Upper lobe of left lung (tissue), 6 donors: ENCODE results near the gene MAP2K6. TPM values are rescaled to one million over a fixed set of nuclear protein-coding genes. Genes with fewer than 3 reads are reported as not detected.

Experiments
- ATAC-seq, 2 donors: fragments of 200-7000 bp; cut with Tn5 transposase; one replicate each; pipeline ENCODE4 v1.9.1; 2022; ENCODE audit warnings: mild to moderate bottlenecking in 2 of 2, moderate library complexity in 2 of 2; ENCODE audit not compliant: low FRiP score in 2 of 2
- DNase-seq, 2 donors: peaks; one replicate each; pipeline ENCODE4 v3.0.0-alpha.2; 2019 to 2020
- H3K27ac ChIP-seq, 4 donors: fragments of 200-600 bp; sonication (generic); one replicate each; pipeline ENCODE4 v1.5.1; 2016 to 2019
- H3K27me3 ChIP-seq, 4 donors: fragments of 200-600 bp; sonication (generic); one replicate each; pipeline ENCODE4 v1.5.1; 2017 to 2019
- H3K36me3 ChIP-seq, 4 donors: fragments of 200-600 bp; sonication (generic); one replicate each; pipeline ENCODE4 v1.5.1; 2016 to 2019
- H3K4me1 ChIP-seq, 4 donors: fragments of 200-600 bp; sonication (generic); one replicate each; pipeline ENCODE4 v1.5.1; 2018 to 2019
- H3K4me3 ChIP-seq, 4 donors: fragments of 200-600 bp; sonication (generic); one replicate each; pipeline ENCODE4 v1.5.1; 2017 to 2019; ENCODE audit warnings: mild to moderate bottlenecking in 2 of 4, moderate library complexity in 1 of 4
- H3K9me3 ChIP-seq, 4 donors: fragments of 200-600 bp; sonication (generic); one replicate each; pipeline ENCODE4 v1.5.1; 2018 to 2019
- EP300 ChIP-seq, 4 donors: sonication (generic); formaldehyde crosslinking; IDR thresholded peaks; one replicate each; pipeline ENCODE4 v1.5.1; 2017; ENCODE audit warnings: antibody characterized with exemption in 4 of 4, control low read depth in 2 of 4
- POLR2A ChIP-seq, 4 donors: fragments of 450-650 bp; IDR thresholded peaks; one replicate each; pipeline ENCODE4 v1.5.1; 2016 to 2017; ENCODE audit warnings: antibody characterized with exemption in 4 of 4, mild to moderate bottlenecking in 2 of 4
- POLR2AphosphoS5 ChIP-seq, 2 donors: sonication (generic); formaldehyde crosslinking; IDR thresholded peaks; one replicate each; pipeline ENCODE4 v1.5.1; 2017; ENCODE audit warnings: antibody characterized with exemption in 2 of 2
- WGBS, 2 donors: methylation state at CpG; one replicate each; pipeline ENCODE4 v1.1.5; 2017 to 2018; 5-methylcytosine and 5-hydroxymethylcytosine counted together
- total RNA-seq, 6 donors: library from RNA; depleted of rRNA in 4 of 6; stranded (reverse); fragments of >200 nt in 4 of 6; gene quantifications; one replicate each; pipeline versions ENCODE4 v1.1.0 to v1.2.1, GENCODE V29; 2016 to 2021
- TF ChIP-seq, protein P1 (sequence below), 6 experiments: fragments of 450-650 bp in 4 of 6; fragments of 200-600 bp in 2 of 6; sonication (generic) in 2 of 6; IDR thresholded peaks; one replicate each; pipeline ENCODE4 v1.5.1; 2016 to 2019; ENCODE audit warnings: antibody characterized with exemption in 6 of 6
- donor health status: DM: no; HTN: no; CAD: no; lungs with moderate emphysema.
- donor health status: DM: no; HTN: yes; CAD: no; lungs with severe emphysema.

MAP2K6 gene
- total RNA-seq, 6 donors from 2014 or later, result 0.33 to 16.8 (median 5.9) TPM

DNA sequence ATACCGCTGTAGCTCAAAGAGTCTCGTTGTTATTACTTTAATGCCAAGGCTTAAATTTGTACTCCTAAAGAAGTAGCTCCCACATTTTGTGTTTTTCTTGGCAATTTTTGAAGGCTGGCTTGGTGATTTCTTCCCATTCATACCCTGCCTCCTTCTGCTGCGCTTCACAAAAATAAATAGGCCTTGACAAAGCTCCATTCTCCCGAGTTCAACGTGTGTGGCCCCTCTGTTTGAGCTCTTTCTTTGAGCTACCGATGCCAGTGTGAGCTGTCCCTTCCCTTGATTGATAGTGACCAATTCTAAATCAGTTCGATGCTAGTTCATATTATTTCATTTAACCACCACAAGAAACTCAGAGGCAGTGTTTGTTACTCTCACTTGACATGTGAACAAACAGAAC is 96.8 kb downstream of the MAP2K6 start:
- no peak overlapping the region for H3K27ac ChIP-seq
- TF ChIP-seq EP300 (IDR thresholded peaks at IDR 0.05) (no peak), POLR2A (IDR thresholded peaks at IDR 0.05) (no peak), POLR2AphosphoS5 (IDR thresholded peaks at IDR 0.05) (no peak)
- TF ChIP-seq, protein P1, sequence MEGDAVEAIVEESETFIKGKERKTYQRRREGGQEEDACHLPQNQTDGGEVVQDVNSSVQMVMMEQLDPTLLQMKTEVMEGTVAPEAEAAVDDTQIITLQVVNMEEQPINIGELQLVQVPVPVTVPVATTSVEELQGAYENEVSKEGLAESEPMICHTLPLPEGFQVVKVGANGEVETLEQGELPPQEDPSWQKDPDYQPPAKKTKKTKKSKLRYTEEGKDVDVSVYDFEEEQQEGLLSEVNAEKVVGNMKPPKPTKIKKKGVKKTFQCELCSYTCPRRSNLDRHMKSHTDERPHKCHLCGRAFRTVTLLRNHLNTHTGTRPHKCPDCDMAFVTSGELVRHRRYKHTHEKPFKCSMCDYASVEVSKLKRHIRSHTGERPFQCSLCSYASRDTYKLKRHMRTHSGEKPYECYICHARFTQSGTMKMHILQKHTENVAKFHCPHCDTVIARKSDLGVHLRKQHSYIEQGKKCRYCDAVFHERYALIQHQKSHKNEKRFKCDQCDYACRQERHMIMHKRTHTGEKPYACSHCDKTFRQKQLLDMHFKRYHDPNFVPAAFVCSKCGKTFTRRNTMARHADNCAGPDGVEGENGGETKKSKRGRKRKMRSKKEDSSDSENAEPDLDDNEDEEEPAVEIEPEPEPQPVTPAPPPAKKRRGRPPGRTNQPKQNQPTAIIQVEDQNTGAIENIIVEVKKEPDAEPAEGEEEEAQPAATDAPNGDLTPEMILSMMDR (IDR thresholded peaks at IDR 0.05), result no peak
- H3K4me3 ChIP-seq, result no peak overlapping the region
- H3K9me3 ChIP-seq, result no peaks in the 10 kb centered on the region
- H3K36me3 ChIP-seq, result no peaks in the 10 kb centered on the region
- ATAC-seq, result no peak
- no peaks in the 10 kb centered on the region for H3K27me3 ChIP-seq
- no peaks in the 10 kb centered on the region for H3K4me1 ChIP-seq
- DNase-seq, result no peak
- 80 to 84% methylated on average over 7 of the region's 7 CpGs for WGBS, 2 donors

DNA sequence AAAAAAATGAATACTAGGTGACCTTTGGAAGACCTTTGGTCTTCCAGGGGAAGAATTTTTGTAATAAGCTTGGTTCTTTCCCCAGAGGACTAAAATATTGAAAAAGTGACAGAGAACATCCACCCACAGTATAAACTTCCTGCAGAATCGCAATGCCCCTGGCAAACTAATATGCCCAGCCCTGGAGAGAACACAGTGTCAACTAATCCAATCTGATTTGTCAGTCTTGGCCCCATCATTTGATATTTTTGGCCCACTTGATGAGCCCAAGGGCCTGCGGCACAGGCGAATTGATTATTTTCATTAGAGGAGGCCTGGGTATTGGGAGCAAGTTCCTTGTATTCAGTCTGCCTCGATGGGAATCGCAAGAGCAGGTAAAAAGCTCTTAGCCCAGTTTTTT is 98.4 kb downstream of the MAP2K6 start:
- no peak for ATAC-seq
- Histone ChIP-seq H3K4me3 (no peak overlapping the region), H3K4me1 (no peaks in the 10 kb centered on the region), H3K9me3 (no peaks in the 10 kb centered on the region), H3K27me3 (no peaks in the 10 kb centered on the region), H3K36me3 (peaks cover 0 to 7% (median 3%) of the 10 kb centered on the region in 4 donors), H3K27ac (no peak overlapping the region)
- TF ChIP-seq EP300 (IDR thresholded peaks at IDR 0.05) (no peak), POLR2AphosphoS5 (IDR thresholded peaks at IDR 0.05) (no peak), POLR2A (IDR thresholded peaks at IDR 0.05) (no peak)
- TF ChIP-seq, protein P1 (IDR thresholded peaks at IDR 0.05), result no peak
- 83 to 85% methylated on average over 5 of the region's 5 CpGs for WGBS, 2 donors
- no peak for DNase-seq

DNA sequence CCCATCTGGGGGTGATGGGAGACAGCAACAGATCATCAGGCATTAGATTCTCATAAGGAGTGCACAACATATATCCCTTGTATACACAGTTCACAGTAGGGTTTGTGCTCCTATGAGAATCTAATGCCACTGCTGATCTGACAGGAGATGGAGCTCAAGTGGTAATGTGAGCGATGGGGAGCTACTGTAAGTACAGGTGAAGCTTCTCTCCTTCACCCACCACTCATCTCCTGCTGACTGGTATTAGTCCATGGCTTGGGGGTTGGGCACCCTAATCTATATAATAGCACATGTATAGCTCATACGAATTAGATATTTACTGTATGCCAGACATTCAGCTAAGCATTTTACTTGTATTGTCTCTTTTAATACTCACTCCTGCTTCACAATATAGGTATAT is 101.7 kb downstream of the MAP2K6 start:
- DNase-seq, result no peak
- no peak for ATAC-seq
- Histone ChIP-seq H3K36me3 (peaks cover 0 to 32% (median 3%) of the 10 kb centered on the region in 4 donors), H3K27ac (no peak overlapping the region), H3K4me1 (no peaks in the 10 kb centered on the region), H3K9me3 (no peaks in the 10 kb centered on the region), H3K4me3 (no peak overlapping the region), H3K27me3 (no peaks in the 10 kb centered on the region)
- 100% methylated on average over 2 of the region's 2 CpGs for WGBS, 2 donors
- no peak for TF ChIP-seq POLR2A (IDR thresholded peaks at IDR 0.05)
- no peak for TF ChIP-seq EP300 (IDR thresholded peaks at IDR 0.05)
- TF ChIP-seq, protein P1 (IDR thresholded peaks at IDR 0.05), result no peak
- TF ChIP-seq POLR2AphosphoS5 (IDR thresholded peaks at IDR 0.05), result no peak

DNA sequence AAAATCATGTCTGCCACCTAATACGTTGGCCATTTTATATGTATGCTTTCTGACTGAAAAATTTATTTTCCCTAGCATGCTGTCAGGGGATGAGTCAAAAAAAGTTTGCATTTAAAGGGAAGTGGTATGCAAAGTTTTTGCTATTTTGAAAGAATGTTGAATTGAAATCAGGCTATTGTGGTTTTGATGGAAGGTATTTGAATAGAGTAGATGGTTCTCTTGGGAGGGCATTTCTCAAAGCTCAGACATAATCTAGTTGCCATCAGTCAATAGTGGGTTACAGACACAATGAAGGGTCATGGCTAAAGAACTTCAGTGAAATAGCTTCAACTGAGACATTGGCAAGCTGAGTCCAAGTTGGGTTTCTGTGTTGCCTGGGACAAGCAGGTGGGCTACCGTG is 102.4 kb downstream of the MAP2K6 start:
- DNase-seq (no peak), ATAC-seq (no peak)
- H3K4me3 ChIP-seq, result no peak overlapping the region
- TF ChIP-seq, protein P1 (IDR thresholded peaks at IDR 0.05), result no peak
- TF ChIP-seq POLR2AphosphoS5 (IDR thresholded peaks at IDR 0.05), result no peak
- TF ChIP-seq EP300 (IDR thresholded peaks at IDR 0.05), result no peak
- no peak for TF ChIP-seq POLR2A (IDR thresholded peaks at IDR 0.05)
- peaks cover 0 to 33% (median 3%) of the 10 kb centered on the region in 4 donors for H3K36me3 ChIP-seq
- no peaks in the 10 kb centered on the region for H3K9me3 ChIP-seq
- no peaks in the 10 kb centered on the region for H3K27me3 ChIP-seq
- WGBS, 2 donors, result 90 to 97% methylated on average over 2 of the region's 2 CpGs
- no peak overlapping the region for H3K27ac ChIP-seq
- H3K4me1 ChIP-seq, result no peaks in the 10 kb centered on the region

DNA sequence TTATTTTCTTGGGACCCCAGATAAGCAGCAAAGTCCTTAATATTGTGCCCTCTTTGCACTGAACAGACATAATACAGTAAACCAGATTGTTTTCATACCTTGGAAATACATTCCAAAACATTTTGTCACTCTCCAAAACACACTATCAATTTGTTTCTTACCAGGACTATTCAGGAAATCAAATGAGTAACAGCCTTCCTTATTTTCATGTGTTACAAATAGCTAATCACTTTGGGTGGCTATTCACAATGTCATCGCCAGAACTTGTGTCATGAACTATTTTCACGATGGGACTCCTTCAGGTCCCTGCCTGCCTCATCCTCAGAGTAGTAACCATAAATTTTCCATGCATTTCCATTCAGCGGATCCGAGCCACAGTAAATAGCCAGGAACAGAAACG is 104.5 kb downstream of the MAP2K6 start:
- Histone ChIP-seq H3K4me1 (no peaks in the 10 kb centered on the region), H3K27ac (no peak overlapping the region), H3K4me3 (no peak overlapping the region), H3K9me3 (no peaks in the 10 kb centered on the region), H3K36me3 (peaks cover 0 to 33% (median 3%) of the 10 kb centered on the region in 4 donors), H3K27me3 (no peaks in the 10 kb centered on the region)
- DNase-seq, result no peak
- ATAC-seq, result no peak
- TF ChIP-seq POLR2AphosphoS5 (IDR thresholded peaks at IDR 0.05), result no peak
- TF ChIP-seq, protein P1 (IDR thresholded peaks at IDR 0.05), result no peak
- no peak for TF ChIP-seq EP300 (IDR thresholded peaks at IDR 0.05)
- no peak for TF ChIP-seq POLR2A (IDR thresholded peaks at IDR 0.05)
- WGBS, 2 donors, result 98% methylated on average over 5 of the region's 5 CpGs
